ENCODE data around the gene EHD1. TPM values are rescaled to one million over a fixed set of nuclear protein-coding genes. Genes with fewer than 3 reads are reported as not detected.

Gene EHD1
- total RNA-seq, 2 donors from 2014 or later, result 39.7 to 43.8 TPM

DNA sequence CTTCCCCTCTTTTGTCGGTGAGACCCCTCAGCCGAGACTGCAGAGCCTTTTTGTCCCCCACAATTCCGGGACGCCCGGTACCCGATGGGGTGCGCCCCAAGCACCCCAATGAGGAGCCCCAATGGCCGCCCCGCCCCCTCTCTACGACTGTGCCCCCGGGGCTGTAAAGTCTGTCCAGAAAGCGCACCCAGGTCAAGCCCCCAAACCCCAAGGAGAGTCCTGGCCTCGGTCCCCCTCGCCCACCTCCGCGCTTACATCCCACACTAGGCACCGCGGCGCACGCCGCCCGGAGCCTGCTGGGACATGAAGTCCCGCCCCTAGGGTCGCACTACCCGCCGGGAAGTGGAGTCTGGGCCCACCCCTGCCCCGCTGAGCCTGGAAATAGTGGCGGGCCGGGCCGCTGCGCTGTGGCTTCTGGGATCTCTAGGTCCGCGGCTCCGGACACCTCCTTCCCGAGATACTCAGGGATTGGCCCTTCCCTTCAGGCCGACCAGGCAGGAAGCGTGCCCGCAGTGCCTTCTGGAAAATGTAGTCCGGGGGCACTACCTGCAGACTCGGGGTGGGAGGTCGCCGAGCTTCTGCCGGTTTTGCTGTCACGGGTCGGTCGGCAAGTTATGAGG is 68.0 kb downstream of the EHD1 start, which contains the start of gene MEN1:
TSS of gene MEN1 (minus strand) at position 281 of the 620 bp plus-strand sequence. CDS start 442 bp downstream, outside the sequence.
- Histone ChIP-seq H3K4me1 (ENCODE audit: control insufficient read depth, insufficient read depth, low read length) (peaks cover 5% of the 10 kb centered on the region), H3K9ac (ENCODE audit: extremely low read depth, low read length, poor library complexity, severe bottlenecking) (peak within 1 kb of the TSS; percentile 47), H3K36me3 (ENCODE audit: control insufficient read depth, insufficient read depth, low read length) (peaks cover 18% of the 10 kb centered on the region), H3K27me3 (ENCODE audit: control insufficient read depth, insufficient read depth, low read length, poor library complexity, severe bottlenecking) (no peaks in the 10 kb centered on the region), H3K4me3 (ENCODE audit: low read length) (peak within 1 kb of the TSS; percentile 89), H3K27ac (ENCODE audit: low read depth, low read length) (no peak within 1 kb of the TSS), H3K9me3 (ENCODE audit: control insufficient read depth, low read length) (no peaks in the 10 kb centered on the region)
- WGBS, 2 experiments (ENCODE audit: insufficient coverage in 1 of 2, insufficient read length in 1 of 2), result 0% methylated on average over 24 to 46 of the region's 46 CpGs
- Mint-ChIP-seq H3K4me3 (peak within 1 kb of the TSS; percentile 89), H3K4me1 (no peaks in the 10 kb centered on the region), H3K27me3 (ENCODE audit: insufficient read depth) (no peaks in the 10 kb centered on the region), H3K27ac (peak within 1 kb of the TSS; percentile 94), H3K9me3 (no peaks in the 10 kb centered on the region), H3K36me3 (ENCODE audit: low read depth) (peaks cover 20% of the 10 kb centered on the region)
- TF ChIP-seq, protein P1, sequence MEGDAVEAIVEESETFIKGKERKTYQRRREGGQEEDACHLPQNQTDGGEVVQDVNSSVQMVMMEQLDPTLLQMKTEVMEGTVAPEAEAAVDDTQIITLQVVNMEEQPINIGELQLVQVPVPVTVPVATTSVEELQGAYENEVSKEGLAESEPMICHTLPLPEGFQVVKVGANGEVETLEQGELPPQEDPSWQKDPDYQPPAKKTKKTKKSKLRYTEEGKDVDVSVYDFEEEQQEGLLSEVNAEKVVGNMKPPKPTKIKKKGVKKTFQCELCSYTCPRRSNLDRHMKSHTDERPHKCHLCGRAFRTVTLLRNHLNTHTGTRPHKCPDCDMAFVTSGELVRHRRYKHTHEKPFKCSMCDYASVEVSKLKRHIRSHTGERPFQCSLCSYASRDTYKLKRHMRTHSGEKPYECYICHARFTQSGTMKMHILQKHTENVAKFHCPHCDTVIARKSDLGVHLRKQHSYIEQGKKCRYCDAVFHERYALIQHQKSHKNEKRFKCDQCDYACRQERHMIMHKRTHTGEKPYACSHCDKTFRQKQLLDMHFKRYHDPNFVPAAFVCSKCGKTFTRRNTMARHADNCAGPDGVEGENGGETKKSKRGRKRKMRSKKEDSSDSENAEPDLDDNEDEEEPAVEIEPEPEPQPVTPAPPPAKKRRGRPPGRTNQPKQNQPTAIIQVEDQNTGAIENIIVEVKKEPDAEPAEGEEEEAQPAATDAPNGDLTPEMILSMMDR (conservative IDR thresholded peaks at IDR 0.05), result no peak
- peak; percentile 99 for DNase-seq

- no peaks in the 10 kb centered on the region for H3K9me3 ChIP-seq (ENCODE audit: control insufficient read depth, low read length)
- peak; percentile 89 for DNase-seq
- WGBS, 2 experiments (ENCODE audit: insufficient coverage in 1 of 2, insufficient read length in 1 of 2), result 2 to 10% methylated on average over 18 to 44 of the region's 44 CpGs
- peak overlapping the region; percentile 94 for H3K27ac Mint-ChIP-seq
- H3K4me1 Mint-ChIP-seq, result no peaks in the 10 kb centered on the region
- no peak overlapping the region for H3K9ac ChIP-seq (ENCODE audit: extremely low read depth, low read length, poor library complexity, severe bottlenecking)
- H3K36me3 Mint-ChIP-seq (ENCODE audit: low read depth), result peaks cover 21% of the 10 kb centered on the region
- peak overlapping the region; percentile 89 for H3K4me3 Mint-ChIP-seq
- no peaks in the 10 kb centered on the region for H3K27me3 ChIP-seq (ENCODE audit: control insufficient read depth, insufficient read depth, low read length, poor library complexity, severe bottlenecking)
- H3K4me3 ChIP-seq (ENCODE audit: low read length), result peak overlapping the region; percentile 89
- peaks cover 23% of the 10 kb centered on the region for H3K36me3 ChIP-seq (ENCODE audit: control insufficient read depth, insufficient read depth, low read length)
- TF ChIP-seq, protein P1 (conservative IDR thresholded peaks at IDR 0.05), result no peak
- H3K4me1 ChIP-seq (ENCODE audit: control insufficient read depth, insufficient read depth, low read length), result peaks cover 5% of the 10 kb centered on the region
- H3K27me3 Mint-ChIP-seq (ENCODE audit: insufficient read depth), result no peaks in the 10 kb centered on the region
- no peak overlapping the region for H3K27ac ChIP-seq (ENCODE audit: low read depth, low read length)
- no peaks in the 10 kb centered on the region for H3K9me3 Mint-ChIP-seq
These were observed 68.6 kb downstream of the EHD1 start for GRCh38 chr11:64809781-64810241.

DNA sequence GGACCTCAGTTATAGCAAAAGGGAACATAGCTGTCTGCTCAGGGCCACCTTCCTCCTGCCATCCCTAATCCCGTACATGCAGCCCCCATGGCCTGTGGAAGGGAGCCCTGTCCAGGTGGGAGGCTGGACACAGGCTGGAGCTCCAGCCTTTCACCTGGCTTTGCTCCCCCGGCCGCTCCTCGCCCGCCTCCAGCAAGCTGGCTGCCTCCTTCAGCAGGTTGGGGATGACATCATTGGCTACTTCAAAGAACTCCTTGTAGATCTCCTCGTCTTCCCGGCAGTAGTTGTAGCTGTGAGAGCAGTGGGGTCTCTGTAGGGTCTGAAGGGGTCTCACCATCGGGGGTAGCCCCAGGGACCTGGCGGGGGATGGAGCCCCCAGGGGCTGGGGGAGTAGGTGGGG is 72.9 kb downstream of the EHD1 start:
- Histone ChIP-seq H3K27me3 (ENCODE audit: control insufficient read depth, insufficient read depth, low read length, poor library complexity, severe bottlenecking) (no peaks in the 10 kb centered on the region), H3K36me3 (ENCODE audit: control insufficient read depth, insufficient read depth, low read length) (peaks cover 26% of the 10 kb centered on the region), H3K4me3 (ENCODE audit: low read length) (no peak overlapping the region), H3K4me1 (ENCODE audit: control insufficient read depth, insufficient read depth, low read length) (peaks cover 5% of the 10 kb centered on the region), H3K9me3 (ENCODE audit: control insufficient read depth, low read length) (no peaks in the 10 kb centered on the region), H3K9ac (ENCODE audit: extremely low read depth, low read length, poor library complexity, severe bottlenecking) (no peak overlapping the region), H3K27ac (ENCODE audit: low read depth, low read length) (no peak overlapping the region)
- H3K27ac Mint-ChIP-seq, result no peak overlapping the region
- no peak for DNase-seq
- H3K27me3 Mint-ChIP-seq (ENCODE audit: insufficient read depth), result no peaks in the 10 kb centered on the region
- TF ChIP-seq, protein P1 (conservative IDR thresholded peaks at IDR 0.05), result no peak
- WGBS, 2 experiments (ENCODE audit: insufficient coverage in 1 of 2, insufficient read length in 1 of 2), result 94 to 95% methylated on average over 5 to 9 of the region's 9 CpGs
- H3K4me1 Mint-ChIP-seq, result peaks cover 8% of the 10 kb centered on the region
- no peak overlapping the region for H3K4me3 Mint-ChIP-seq
- peaks cover 22% of the 10 kb centered on the region for H3K36me3 Mint-ChIP-seq (ENCODE audit: low read depth)
- H3K9me3 Mint-ChIP-seq, result no peaks in the 10 kb centered on the region
